Mesenchymal stem cell (in vitro differentiated cells and primary cell): Measurements from ENCODE around the gene LAPTM5.
A peak's percentile ranks its signal among the peaks of the same experiment; 100 is the strongest.

Source experiments
- DNase-seq: peaks from one replicate; pipeline ENCODE4 v3.0.0-alpha.2; 2013
- H2AFZ ChIP-seq: one replicate; pipeline ENCODE4 v1.6.1; 2013; ENCODE audit warnings: low read depth, mild to moderate bottlenecking, control low read depth, inconsistent platforms, low read length, moderate library complexity
- H2AK5ac ChIP-seq: 2 replicates; pipeline ENCODE4 v1.6.1; 2013; ENCODE audit warnings: low read length, moderate library complexity, mild to moderate bottlenecking, inconsistent platforms; ENCODE audit not compliant: severe bottlenecking
- H2BK120ac ChIP-seq: one replicate; pipeline ENCODE4 v1.6.1; 2013; ENCODE audit warnings: low read depth, mild to moderate bottlenecking, inconsistent platforms, low read length, moderate library complexity
- H2BK12ac ChIP-seq, 2 experiments: one replicate each; pipeline ENCODE4 v1.6.1; 2013; ENCODE audit warnings: inconsistent platforms in 2 of 2, low read length in 2 of 2, mild to moderate bottlenecking in 2 of 2, moderate library complexity in 2 of 2, control low read depth in 1 of 2
- H2BK15ac ChIP-seq: one replicate; pipeline ENCODE4 v1.6.1; 2013; ENCODE audit warnings: mild to moderate bottlenecking, low read depth, inconsistent platforms; ENCODE audit not compliant: poor library complexity, severe bottlenecking
- H2BK5ac ChIP-seq: 2 replicates; pipeline ENCODE4 v1.6.1; 2013; ENCODE audit warnings: low read depth, mild to moderate bottlenecking, low read length, control low read depth, inconsistent platforms; ENCODE audit not compliant: poor library complexity, severe bottlenecking
- H3K14ac ChIP-seq, 2 experiments: one replicate each; pipeline ENCODE4 v1.6.1; 2013; ENCODE audit warnings: inconsistent platforms in 2 of 2, low read length in 2 of 2, control low read depth in 1 of 2, mild to moderate bottlenecking in 1 of 2, moderate library complexity in 1 of 2
- H3K18ac ChIP-seq, 2 experiments: one replicate each; pipeline ENCODE4 v1.6.1; 2013; ENCODE audit warnings: inconsistent platforms in 2 of 2, low read length in 2 of 2, control low read depth in 1 of 2, low read depth in 1 of 2, mild to moderate bottlenecking in 1 of 2
- H3K23ac ChIP-seq, 2 experiments: one replicate each; pipeline ENCODE4 v1.6.1; 2013; ENCODE audit warnings: inconsistent platforms in 2 of 2, low read length in 2 of 2, mild to moderate bottlenecking in 2 of 2, moderate library complexity in 2 of 2, control low read depth in 1 of 2
- H3K27ac ChIP-seq: 2 replicates; pipeline ENCODE4 v1.5.1; 2013; ENCODE audit warnings: mild to moderate bottlenecking, moderate library complexity, low read length, control low read depth, inconsistent platforms; ENCODE audit not compliant: poor library complexity, severe bottlenecking
- H3K27me3 ChIP-seq, 2 experiments: 2 replicates each; pipeline versions ENCODE4 v1.6.1 to v1.7.0; 2013; ENCODE audit warnings: low read length in 2 of 2, mild to moderate bottlenecking in 2 of 2, moderate library complexity in 2 of 2, control low read depth in 1 of 2, inconsistent platforms in 1 of 2; ENCODE audit not compliant: control insufficient read depth in 1 of 2, insufficient read depth in 1 of 2
- H3K36me3 ChIP-seq, 2 experiments: 2 replicates each; pipeline versions ENCODE4 v1.6.1 to v1.7.0; 2013; ENCODE audit warnings: low read length in 2 of 2, control low read depth in 1 of 2, inconsistent platforms in 1 of 2, low read depth in 1 of 2, mild to moderate bottlenecking in 1 of 2; ENCODE audit not compliant: insufficient read depth in 2 of 2, control insufficient read depth in 1 of 2
- H3K4ac ChIP-seq, 2 experiments: one replicate each; pipeline ENCODE4 v1.6.1; 2013; ENCODE audit warnings: inconsistent platforms in 2 of 2, low read length in 2 of 2, mild to moderate bottlenecking in 2 of 2, moderate library complexity in 2 of 2, control low read depth in 1 of 2, low read depth in 1 of 2
- H3K4me1 ChIP-seq: 2 replicates; pipeline ENCODE4 v1.6.1; 2013; ENCODE audit warnings: low read depth, low read length, control low read depth; ENCODE audit not compliant: control insufficient read depth, insufficient read depth
- H3K4me2 ChIP-seq: 2 replicates; pipeline ENCODE4 v1.6.1; 2013; ENCODE audit warnings: low read length, mild to moderate bottlenecking, inconsistent platforms; ENCODE audit not compliant: poor library complexity, severe bottlenecking
- H3K4me3 ChIP-seq, 2 experiments: 2 replicates each; pipeline versions ENCODE4 v1.5.1 to v1.7.0; 2013; ENCODE audit warnings: low read length in 2 of 2, mild to moderate bottlenecking in 2 of 2, control low read depth in 1 of 2, low read depth in 1 of 2; ENCODE audit not compliant: insufficient read depth in 1 of 2
- H3K79me1 ChIP-seq: replicated peaks from 2 replicates; pipeline ENCODE4 v1.6.1; 2013; ENCODE audit warnings: mild to moderate bottlenecking, control low read depth, low read length, inconsistent platforms; ENCODE audit not compliant: poor library complexity, severe bottlenecking
- H3K9ac ChIP-seq: 2 replicates; pipeline ENCODE4 v1.7.0; 2013; ENCODE audit warnings: mild to moderate bottlenecking, low read length, moderate library complexity
- H3K9me3 ChIP-seq: 2 replicates; pipeline ENCODE4 v1.7.0; 2013; ENCODE audit warnings: mild to moderate bottlenecking, low read length; ENCODE audit not compliant: control insufficient read depth
- H4K8ac ChIP-seq: one replicate; pipeline ENCODE4 v1.6.1; 2013; ENCODE audit warnings: inconsistent platforms, mild to moderate bottlenecking, low read length, moderate library complexity
- H4K91ac ChIP-seq: one replicate; pipeline ENCODE4 v1.6.1; 2013; ENCODE audit warnings: mild to moderate bottlenecking, low read length, inconsistent platforms
- WGBS: methylation state at CpG from one replicate; pipeline ENCODE4 v1.1.7; 2013; ENCODE audit warnings: mixed read lengths; 5-methylcytosine and 5-hydroxymethylcytosine counted together

LAPTM5 gene

DNA sequence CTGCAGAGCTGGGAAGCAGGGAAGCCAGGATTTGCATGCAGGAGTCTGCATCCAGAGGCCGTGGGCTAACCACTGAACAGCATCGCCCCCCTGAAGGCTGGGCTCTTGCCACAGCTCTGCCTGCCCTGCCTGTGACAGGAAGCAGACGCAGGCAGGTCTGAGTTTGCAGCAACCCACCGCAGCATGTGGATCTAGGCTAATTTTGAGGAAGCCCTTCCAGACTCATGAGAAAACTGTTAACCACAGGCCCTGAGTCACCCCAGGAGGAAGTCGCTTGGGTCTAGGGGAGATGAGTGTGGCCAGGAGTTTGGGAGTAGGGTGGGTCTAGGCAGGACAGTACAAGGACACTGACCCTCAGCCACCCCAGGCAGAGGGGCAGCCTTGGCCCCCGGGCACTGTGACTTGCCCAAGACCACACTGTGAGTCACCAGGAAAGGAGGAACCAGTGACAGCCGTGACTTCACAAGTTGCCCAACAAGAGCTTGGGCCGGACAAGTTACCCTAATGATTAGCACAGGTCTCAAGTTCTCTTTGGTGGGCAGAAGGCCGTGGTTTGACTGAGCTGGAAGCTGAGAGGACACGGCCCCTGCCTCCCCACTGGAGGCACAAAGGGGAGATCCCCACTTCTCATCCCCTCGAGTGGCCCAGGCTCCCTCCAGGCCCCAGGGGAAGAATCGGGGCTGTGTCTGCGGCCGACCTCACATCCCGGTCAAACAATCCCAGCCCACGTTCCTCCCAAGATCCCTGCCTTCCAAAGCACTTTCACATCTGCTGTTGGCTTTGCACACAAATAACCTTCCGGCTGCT lies 826 bp downstream of the LAPTM5 start:
- 27% methylated on average over 17 of the region's 17 CpGs for WGBS

GRCh38 chr1:30756206-30756544 lies 1.4 kb downstream of the LAPTM5 start:
- Histone ChIP-seq H3K4ac (no peak overlapping the region), H4K8ac (no peak overlapping the region), H3K18ac (no peak overlapping the region), H2AFZ (no peak overlapping the region), H3K4me3 (peak overlapping the region in 1 of 2 experiments; percentile 61), H3K23ac (no peak overlapping the region), H2BK120ac (no peak overlapping the region), H2BK15ac (peak overlapping the region; percentile 26), H4K91ac (no peak overlapping the region), H3K36me3 (no peaks in the 10 kb centered on the region), H3K9ac (peak overlapping the region; percentile 28), H3K14ac (no peak overlapping the region), H3K4me1 (peaks cover 28% of the 10 kb centered on the region), H3K79me1 (no peaks in the 10 kb centered on the region), H3K9me3 (no peaks in the 10 kb centered on the region), H3K27ac (no peak overlapping the region), H2BK5ac (no peak overlapping the region), H3K27me3 (peaks cover 0 to 32% of the 10 kb centered on the region in 2 experiments), H3K4me2 (no peak overlapping the region), H2AK5ac (no peak overlapping the region), H2BK12ac (peak overlapping the region in 1 of 2 experiments; percentile 8)
- 98% methylated on average over 4 of the region's 4 CpGs for WGBS
- no peak for DNase-seq

More for the DNA sequence above, 826 bp downstream of the LAPTM5 start:
- H2BK120ac ChIP-seq: peak overlapping the region; percentile 59
- H3K27ac ChIP-seq: no peak overlapping the region
- H2BK15ac ChIP-seq: peak overlapping the region; percentile 55
- H3K9ac ChIP-seq: peak overlapping the region; percentile 62
- peaks cover 32% of the 10 kb centered on the region for H3K4me1 ChIP-seq
- peak overlapping the region in 1 of 2 experiments; percentile 73 for H2BK12ac ChIP-seq
- peak overlapping the region; percentile 55 to 67 for H3K18ac ChIP-seq
- no peak overlapping the region for H2BK5ac ChIP-seq
- H3K4me3 ChIP-seq: peak overlapping the region in 1 of 2 experiments; percentile 61
- H4K8ac ChIP-seq: peak overlapping the region; percentile 78
- peaks cover 0 to 31% of the 10 kb centered on the region in 2 experiments for H3K27me3 ChIP-seq
- H3K4ac ChIP-seq: no peak overlapping the region
- H4K91ac ChIP-seq: peak overlapping the region; percentile 3
- peak; percentile 95 for DNase-seq
- no peak overlapping the region for H2AK5ac ChIP-seq
- H3K14ac ChIP-seq: no peak overlapping the region
- no peak overlapping the region for H3K23ac ChIP-seq
- H3K79me1 ChIP-seq: no peaks in the 10 kb centered on the region
- H3K36me3 ChIP-seq: no peaks in the 10 kb centered on the region
- H2AFZ ChIP-seq: no peak overlapping the region
- no peaks in the 10 kb centered on the region for H3K9me3 ChIP-seq
- no peak overlapping the region for H3K4me2 ChIP-seq

DNA sequence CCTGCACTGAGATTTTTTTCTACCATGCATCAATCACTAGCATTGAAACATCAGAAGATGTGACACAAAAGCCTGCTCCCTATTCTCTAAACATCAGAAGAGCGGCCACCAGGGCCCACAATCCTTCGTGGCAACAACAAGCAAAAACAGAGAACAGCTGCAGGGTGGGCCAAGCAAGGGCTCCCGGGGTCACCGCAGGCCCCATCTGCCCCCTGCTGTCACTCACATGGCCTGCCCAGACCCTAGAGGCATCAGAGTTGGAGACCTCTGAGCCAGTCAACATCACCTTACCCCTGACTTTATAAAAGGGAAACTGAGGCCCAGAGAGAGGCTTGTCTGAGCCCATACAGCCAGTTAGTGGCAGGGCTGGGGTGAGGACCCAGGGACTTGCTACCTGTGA lies 1.8 kb downstream of the LAPTM5 start:
- Histone ChIP-seq H3K36me3 (no peaks in the 10 kb centered on the region), H3K27ac (no peak overlapping the region), H3K14ac (peak overlapping the region in 1 of 2 experiments; percentile 72), H3K4ac (peak overlapping the region in 1 of 2 experiments; percentile 3), H2AFZ (no peak overlapping the region), H3K4me3 (no peak overlapping the region), H3K4me1 (peaks cover 29% of the 10 kb centered on the region), H2BK120ac (no peak overlapping the region), H3K18ac (no peak overlapping the region), H3K9me3 (no peaks in the 10 kb centered on the region), H3K4me2 (no peak overlapping the region), H4K91ac (no peak overlapping the region), H3K27me3 (peaks cover 0 to 28% of the 10 kb centered on the region in 2 experiments), H2AK5ac (no peak overlapping the region), H2BK12ac (peak overlapping the region in 1 of 2 experiments; percentile 8), H4K8ac (no peak overlapping the region), H3K23ac (no peak overlapping the region), H2BK5ac (no peak overlapping the region), H3K79me1 (no peaks in the 10 kb centered on the region), H2BK15ac (peak overlapping the region; percentile 26), H3K9ac (no peak overlapping the region)
- no peak for DNase-seq
- WGBS: 91% methylated on average over 4 of the region's 4 CpGs

DNA sequence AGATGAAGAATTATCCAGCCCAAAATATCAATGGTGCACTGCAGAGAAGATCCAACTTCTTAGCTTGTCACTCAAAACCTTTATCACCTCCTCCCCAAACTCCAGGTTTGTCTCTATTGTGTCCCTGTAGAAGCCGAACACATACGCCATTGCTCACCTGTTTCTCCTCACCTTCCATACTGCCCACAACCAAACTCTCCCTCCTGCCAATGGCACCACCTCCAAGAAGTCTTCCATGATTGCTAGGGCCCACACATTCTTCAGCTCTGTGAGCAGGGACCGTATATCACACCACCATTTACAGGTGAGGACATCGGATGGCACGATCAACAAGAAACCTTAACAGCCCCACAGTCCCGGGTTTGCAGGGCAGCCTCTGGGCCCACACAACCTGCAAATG lies 2.2 kb downstream of the LAPTM5 start:
- H2AK5ac ChIP-seq: peak overlapping the region; percentile 33
- no peak for DNase-seq
- H3K14ac ChIP-seq: peak overlapping the region in 1 of 2 experiments; percentile 72
- no peak overlapping the region for H3K9ac ChIP-seq
- no peaks in the 10 kb centered on the region for H3K36me3 ChIP-seq
- H2BK15ac ChIP-seq: no peak overlapping the region
- H3K4me2 ChIP-seq: no peak overlapping the region
- no peak overlapping the region for H3K23ac ChIP-seq
- no peaks in the 10 kb centered on the region for H3K79me1 ChIP-seq
- H3K4ac ChIP-seq: peak overlapping the region in 1 of 2 experiments; percentile 21
- H3K18ac ChIP-seq: no peak overlapping the region
- H2AFZ ChIP-seq: no peak overlapping the region
- H3K27ac ChIP-seq: no peak overlapping the region
- H3K27me3 ChIP-seq: peaks cover 0 to 24% of the 10 kb centered on the region in 2 experiments
- no peak overlapping the region for H3K4me3 ChIP-seq
- no peak overlapping the region for H2BK5ac ChIP-seq
- H3K4me1 ChIP-seq: peaks cover 29% of the 10 kb centered on the region
- WGBS: 97% methylated on average over 6 of the region's 6 CpGs
- H2BK120ac ChIP-seq: no peak overlapping the region
- H4K91ac ChIP-seq: no peak overlapping the region
- no peaks in the 10 kb centered on the region for H3K9me3 ChIP-seq
- H4K8ac ChIP-seq: no peak overlapping the region
- no peak overlapping the region for H2BK12ac ChIP-seq
